ENCODE data around the gene SLC28A1.
"Not testable (repeated sequence)": the region's sequence is repeated elsewhere in the genome, so short reads cannot be mapped to it uniquely, and the experiment has no call there.

Gene SLC28A1

DNA sequence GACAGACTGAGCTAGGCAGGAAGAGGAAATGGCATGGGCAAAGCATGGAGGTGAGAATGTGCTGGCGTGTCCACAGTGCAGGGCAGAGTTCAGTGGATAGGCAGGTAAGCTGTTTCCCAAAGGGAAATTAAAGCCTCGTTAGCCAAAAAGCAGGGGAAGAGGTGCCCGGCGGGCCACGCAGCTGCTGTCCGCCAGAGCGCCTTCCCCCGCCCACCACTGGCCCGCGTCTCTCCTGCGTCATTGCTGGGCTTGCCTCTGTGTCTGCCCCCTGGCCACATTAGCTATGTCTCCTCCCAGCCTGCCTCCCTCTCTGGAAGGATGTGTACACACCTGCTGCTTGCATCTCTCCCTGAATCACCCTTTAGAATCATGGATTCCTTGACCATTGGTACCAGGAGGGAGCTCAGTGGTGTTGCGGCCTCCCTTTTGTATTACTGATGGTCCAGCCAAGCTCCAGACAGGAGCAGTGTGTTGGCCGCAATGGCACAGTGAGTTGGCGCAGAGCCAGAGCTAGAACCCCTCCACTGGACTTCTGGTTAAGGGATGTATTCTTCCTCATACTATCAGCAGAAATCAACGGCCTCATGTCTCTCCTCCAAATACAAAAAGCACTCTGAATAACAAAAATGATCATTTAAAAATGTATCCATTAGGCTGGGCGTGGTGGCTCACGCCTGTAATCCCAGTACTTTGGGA is 26.6 kb downstream of the SLC28A1 start:
- no peak for DNase-seq

DNA sequence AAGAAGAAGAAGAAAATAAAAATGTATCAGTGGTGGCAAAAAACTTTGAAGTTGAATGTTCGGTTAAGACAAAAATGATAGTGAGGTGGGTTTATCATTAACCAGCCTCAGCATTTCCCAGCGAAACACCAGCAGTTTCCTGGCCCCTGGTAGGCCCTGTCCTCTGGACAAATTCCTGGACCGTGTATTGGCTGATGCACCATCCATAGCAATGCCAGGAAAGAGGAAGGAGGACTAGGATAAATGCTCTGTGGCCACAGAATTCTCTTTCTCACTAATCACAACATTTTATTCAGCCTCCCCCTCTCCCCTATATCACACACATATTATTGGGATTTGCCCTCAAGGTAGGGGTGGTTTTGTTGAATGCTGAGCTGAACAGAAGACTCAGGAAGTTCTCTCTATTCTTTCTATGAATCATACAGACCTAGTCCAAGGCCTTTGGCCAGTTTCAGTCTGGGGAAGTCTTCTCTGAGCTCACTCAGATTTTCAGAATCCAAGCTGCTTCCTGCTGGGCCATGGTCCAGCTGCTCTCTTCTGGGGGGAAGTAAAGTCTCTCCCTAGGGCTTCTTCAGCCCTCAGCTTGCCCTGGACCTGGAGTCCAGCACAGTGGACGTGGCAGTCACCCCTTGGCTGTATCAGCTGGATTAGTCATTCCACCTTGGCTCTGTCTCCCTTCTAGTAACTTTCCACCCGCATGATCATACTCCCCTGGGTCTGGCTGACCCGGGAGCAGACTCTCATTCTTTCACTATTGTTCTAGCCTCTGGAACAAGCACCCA is 27.6 kb downstream of the SLC28A1 start:
- no peak for DNase-seq

DNA sequence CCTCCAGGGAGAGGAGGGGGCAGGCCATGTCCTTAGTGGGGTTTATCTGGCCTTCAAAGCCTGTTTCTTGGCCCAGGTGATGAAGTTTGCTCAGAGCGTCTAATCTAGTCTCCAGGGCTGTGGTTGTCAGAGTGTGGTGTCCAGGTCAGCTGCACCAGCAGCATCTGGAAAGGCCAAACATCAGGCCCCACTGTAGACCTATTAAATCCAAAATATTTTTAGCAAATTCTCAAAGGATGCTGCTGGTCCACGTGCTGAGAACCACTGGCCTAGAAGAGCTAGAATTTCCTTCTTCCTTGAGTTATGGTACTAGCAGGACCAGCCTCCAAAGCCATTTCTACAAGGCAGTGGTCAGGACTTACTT is 28.9 kb downstream of the SLC28A1 start:
- DNase-seq, result no peak

DNA sequence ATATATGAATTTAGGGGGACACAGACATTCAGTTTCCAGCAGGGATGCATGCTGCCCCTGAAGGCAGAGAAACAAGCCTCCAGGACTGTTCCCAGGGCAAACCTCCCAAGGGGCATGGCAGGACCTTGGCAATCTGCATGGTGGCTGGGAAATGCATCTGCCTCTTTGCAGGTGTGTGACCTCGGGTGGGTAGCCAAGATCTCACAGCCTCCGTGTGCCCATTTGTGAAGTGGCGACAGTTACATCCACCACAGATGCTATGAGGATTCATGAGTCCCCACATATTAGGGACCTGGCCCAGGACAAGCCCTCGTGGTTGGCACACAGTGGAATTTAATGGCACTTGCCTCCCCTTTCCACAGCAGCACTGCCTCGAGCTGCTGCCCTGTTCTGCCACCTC is 29.9 kb downstream of the SLC28A1 start:
- no peak for DNase-seq

DNA sequence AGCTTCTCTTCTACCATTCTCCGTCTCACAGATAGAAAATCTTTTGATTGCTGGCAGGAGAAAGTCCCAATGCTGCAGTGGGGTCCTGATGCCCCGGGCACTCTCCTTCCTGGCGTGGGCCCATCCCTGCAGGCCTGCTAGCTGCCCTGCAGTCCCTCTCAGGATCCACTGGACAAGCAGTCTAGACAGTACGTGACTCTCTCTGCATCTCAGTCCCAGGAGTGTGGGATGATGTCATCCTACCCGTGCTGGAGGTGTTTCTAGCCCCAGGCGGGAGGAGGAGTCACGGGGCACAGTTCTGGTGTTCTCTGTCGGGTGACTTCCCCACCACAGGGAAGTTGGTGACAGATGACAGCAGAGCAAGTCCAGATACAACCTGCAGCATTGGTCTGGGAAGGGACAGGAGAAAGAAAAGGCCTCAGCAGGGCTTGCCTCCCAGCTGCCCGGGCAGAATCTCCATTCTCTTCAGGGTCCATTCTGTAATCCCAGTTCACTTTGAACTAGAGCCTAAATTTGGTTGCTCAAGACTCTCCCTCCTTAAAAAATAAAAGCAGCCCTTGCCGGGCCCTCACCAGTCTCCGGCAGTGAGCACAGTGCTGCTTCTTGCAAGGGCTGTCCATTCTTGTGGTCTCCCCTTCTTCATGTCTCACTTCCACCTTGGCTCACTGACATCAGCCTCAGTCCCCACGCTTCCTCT is 30.6 kb downstream of the SLC28A1 start:
- DNase-seq, result peak; percentile 13

DNA sequence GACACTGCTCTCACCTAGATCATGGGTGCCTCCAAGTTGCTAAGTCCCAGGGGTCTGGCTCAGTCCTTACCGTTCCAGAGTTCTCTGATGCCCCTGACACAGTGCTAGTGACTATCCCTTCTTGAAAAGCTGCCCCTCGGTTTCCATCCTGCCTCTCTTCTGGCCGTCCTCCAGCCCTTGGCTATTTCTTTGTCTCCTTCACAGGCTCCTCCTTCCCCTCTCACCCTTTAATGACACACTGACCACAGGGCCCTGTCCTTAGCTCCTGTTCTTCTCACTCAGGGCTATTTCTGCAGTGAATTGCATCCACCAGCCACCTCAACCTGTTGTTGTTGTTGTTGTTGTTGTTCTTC is 31.1 kb downstream of the SLC28A1 start:
- no peak for DNase-seq

DNA sequence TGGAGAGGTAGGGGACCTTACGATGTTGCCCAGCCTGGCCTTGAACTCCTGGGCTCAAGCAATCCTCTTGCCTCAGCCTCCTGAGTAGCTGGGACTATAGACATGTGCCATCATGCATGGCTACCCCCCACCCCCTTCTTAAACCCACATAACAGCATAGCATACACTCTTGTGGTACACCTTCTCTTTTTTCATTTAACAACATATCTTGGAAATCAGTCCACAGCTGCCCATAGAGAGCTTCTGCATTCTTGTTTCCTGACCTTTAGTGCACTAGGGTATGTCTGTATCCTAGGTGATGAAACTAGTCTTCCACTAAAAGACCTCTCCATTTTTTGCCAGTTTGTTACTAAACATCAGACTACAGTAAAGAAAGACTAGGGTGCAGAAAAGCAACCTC is 33.0 kb downstream of the SLC28A1 start:
- DNase-seq, result no peak

DNA sequence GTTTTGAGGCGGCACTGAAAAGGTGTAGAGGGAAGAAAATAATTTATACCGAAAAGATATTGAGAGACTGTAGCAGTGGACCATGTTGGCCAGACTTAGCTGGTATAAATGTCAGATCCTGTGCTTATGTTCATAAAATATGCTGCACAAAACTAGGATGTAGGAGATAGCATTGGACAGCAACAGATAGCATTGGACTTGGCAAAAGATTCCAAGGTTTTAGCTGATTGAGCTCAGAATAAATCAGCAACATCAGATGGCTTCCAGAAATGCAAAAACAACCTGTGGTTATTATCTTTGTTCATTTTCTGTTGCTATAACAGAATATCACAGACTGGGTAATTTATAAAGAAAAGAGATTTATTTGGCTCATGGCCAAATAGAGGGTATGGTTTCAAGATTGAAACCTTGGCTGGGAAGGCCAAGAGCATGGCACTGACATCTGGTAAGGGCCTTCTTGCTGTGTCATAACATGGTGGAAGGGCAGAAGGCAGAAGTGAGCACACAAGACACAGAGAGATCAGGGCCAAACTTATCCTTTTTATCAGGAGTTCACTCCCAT is 34.7 kb downstream of the SLC28A1 start:
- no peak for DNase-seq

DNA sequence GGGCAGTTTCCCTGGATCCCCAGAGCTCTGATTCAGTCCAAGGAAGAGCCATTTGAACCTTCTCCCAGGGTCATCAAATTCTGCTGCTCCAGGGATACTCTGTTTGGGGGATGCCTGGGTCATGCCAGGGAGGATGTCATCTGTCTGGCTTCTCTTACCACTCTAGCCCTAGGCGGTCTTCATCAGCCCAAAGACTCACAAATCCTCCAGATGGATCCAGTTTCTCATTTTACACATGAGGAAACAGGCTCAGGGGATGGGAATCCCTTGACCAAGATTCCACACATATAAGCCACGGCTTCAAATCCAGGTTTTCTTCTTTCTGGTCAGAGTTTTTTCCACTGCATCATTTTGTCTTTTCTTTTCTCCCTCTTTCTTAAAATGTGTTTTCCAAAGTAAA is 36.7 kb downstream of the SLC28A1 start:
- no peak for DNase-seq

DNA sequence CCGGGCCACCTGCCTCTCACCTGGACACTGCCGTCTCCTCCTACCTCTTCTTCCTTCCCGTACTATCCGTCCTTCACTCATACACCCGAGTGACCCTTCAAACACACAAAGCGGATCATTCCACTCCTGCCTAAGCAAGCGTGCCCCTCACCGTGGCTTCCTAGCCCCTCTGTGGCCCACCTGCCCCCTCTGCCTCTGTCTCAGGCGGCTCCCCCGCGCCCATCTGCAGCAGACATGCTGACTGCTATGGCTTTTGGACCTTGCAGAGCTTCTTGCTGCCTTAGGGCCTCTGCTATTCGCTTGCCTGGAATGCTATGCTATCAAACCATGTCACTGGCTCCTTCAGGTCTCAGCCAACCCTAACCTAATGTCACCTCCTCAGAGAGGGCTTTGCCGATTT is 38.1 kb downstream of the SLC28A1 start:
- DNase-seq, result no peak

DNA sequence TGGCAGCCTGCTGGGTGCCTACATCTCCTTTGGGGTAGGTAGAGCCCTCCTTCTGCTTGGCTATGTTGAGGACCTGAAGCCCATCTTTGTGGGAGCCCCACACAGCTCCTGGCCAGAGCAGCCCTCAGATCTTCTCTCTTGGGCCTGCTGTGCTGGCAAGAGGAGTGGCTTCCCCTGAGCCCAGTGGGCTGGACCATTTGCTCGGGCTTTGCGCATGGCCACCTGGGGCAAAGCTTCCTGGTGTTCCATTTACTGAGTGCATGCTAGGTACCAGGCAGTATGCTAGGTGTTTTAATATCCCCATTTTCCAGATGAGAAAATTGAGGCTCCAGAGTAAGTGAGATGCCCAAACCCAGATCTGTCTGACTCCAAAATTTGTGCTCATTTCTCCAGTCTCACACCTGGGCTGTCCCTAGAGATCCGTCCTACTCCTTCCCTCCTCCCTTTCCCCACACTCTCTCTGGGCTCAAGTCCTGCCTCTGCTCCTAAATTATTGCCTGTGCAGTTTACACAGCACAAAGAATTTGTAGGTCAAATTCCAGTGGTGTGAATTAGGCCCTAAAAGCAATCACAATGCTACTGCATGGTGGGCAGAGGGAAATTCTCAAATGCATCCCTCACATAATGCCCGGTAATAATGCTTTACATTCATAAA is 39.7 kb downstream of the SLC28A1 start:
- DNase-seq, result no peak

DNA sequence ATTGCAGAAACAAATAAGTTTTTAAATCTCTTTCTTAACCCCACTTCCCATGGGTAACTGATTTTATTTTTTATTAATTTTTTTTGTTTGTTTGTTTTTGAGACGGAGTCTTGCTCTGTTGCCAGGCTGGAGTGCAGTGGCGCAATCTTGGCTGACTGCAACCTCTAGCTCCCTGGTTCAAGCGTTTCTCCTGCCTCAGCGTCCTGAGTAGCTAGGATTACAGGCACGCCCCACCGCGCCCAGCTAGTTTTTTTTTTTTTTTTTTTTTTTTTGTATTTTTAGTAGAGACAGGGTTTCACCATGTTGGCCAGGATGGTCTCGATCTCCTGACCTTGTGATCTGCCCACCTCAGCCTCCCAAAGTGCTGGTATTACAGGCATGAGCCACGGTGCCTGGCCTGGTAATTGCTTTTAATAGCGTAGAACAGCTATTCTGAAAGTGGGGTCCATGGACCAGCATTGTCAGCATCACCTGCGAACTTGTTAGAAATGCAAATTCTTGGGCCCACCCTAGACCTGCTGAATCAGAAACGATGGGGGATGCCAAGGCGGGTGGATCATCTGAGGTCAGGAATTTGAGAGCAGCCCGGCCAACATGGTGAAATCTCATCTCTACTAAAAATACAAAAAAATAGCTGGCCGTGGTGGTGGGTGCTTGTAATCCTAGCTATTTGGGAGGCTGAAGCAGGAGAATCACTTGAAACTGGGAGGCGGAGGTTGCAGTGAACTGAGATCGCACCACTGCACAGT is 40.5 kb downstream of the SLC28A1 start:
- not testable (repeated sequence) for DNase-seq

DNA sequence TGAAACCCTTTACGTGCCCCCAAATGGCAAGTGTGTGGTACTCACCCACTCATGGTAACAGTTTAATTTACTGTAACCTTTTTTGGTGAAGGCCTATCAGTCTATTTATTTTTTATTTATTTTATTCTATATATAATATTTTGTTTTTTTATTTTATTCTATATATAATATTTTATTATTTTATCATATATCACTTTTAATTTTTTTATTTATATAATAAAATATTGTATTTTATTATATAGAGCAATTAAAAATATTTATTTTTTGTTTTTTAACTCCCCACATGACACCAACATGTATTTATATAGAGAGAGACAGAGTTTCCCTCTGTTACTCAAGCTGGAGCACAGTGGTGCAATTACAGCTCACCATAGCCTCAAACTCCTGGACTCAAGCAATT is 41.4 kb downstream of the SLC28A1 start:
- no peak for DNase-seq

DNA sequence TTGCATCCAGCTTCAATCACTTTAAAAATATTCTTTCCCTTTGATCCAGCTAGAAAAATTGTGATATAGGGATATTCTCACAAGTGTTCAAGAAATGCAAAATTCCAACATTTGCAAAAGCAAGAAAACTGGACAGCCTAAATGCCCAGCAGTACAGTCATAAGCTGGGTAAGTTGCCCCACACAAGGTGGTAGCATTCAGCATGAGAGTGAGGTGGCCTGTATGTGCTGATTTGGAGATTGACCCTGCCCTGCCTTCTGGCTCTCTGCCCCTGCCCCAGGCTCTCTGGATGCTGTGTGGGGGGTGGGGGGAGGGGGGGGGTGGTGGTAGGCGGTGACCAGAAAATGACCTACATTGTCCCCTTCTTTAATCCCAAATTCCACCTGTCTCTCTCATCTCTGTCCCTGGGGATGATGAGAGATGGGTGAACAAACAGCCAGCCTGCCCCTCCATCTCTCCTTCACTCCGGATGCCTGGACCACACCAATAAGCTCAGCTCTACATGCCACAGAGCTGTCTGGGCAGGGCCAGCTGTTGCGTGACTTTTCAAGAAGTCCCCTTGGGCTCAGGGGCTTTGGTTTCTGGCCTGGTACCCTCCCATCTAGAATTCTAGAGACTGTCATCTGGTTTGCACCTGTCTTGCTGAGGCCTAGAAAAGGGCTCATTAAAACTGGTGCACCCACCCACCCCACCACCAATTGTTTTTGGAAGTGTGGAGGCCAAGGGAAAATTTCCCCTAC is 42.2 kb downstream of the SLC28A1 start:
- DNase-seq, result no peak

DNA sequence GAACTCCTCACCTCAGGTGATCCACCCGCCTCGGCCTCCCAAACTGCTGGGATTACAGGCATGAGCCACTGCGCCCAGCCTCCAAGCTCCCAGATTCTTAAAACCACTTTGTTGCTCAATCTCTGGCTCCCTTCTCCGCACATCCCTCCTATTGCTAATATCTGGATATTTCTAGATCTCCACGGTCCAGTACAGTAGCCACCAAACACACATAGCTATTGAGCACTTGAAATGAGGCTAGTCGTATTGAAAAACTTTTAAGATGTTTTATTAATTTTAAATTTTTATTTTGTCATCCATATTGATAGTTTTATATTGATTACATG is 44.3 kb downstream of the SLC28A1 start:
- DNase-seq, result no peak

DNA sequence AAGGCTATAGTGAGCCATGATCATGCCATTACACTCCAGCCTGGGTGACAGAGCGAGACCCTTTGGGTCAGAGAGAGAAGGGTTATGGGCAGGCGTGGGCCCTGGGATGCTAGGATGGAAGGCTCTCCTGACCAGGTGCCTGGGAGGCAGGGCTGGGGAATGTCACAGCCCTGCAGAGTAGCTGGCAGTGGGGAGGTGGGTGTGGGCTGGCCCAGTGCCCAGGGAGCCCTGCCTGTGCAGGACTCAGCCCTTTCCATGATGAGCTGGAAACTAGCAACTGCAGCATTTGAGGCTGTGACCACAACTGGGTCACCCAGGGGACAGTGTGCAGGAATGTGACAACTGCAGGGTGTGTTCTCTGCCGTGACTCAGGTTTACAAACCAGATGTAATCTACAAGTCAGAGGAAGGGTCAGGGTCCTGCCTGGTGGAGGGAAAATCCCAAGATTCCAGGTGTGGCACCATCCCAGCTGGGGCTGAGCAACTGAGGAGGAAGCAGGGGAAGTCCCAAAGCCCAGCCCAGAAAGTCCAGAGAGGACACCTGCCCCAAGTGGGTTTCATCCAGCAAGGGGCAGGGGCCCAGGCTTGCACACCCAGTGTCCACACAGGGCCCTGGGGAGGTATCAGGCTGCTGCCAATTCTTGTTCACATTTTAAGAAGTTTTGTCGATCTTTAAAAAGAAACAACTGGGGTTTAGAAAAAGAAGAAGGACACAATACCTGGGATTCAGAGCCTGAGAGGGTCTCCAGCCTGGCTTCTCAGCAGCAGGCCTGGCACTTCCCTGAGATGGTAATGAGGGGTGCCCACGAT is 45.5 kb downstream of the SLC28A1 start:
- no peak for DNase-seq

DNA sequence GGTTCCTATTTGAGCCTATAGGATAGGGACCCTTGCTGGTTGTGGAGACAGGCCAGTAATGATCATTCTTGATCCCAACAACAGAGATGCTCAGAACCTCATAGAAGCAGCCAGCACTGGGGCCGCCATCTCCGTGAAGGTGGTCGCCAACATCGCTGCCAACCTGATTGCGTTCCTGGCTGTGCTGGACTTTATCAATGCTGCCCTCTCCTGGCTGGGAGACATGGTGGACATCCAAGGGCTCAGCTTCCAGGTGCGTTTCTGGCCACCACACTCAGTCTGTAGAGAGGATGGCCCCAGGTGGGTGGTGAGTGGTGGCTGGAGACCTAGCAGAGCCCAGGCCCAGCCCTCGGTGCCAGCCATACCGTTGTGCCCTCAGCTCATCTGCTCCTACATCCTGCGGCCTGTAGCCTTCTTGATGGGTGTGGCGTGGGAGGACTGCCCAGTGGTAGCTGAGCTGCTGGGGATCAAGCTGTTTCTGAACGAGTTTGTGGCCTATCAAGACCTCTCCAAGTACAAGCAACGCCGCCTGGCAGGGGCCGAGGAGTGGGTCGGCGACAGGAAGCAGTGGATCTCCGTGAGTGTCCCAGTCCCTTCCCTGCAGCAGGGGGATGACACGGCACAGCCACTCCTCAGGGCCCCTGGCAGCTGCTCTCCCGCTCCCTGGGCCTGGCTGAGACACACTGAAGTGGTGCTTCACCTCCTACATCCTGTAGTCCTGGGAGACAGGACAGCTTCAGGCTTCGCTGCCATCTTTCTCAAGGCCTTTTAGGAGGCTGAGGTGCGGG is 50.7 kb downstream of the SLC28A1 start:
- no peak for DNase-seq

DNA sequence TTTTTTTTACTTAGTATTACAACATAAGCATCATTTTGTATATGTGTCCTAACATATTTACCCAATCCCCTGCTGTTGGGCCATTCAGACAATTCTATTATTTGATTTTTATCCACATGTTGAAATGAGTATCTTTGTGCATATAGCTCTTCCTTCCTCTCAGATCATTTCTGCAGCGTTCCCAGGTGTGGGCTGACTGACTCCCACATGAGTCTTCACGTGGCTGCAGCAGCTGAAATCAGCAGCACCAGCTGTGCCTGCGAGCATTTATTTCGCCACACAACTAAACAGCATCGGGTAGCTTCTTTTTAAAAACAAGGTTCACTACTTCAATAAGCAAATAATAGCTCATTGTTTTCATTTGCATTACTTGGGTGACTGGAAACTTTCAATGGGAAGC is 52.7 kb downstream of the SLC28A1 start:
- DNase-seq, result no peak

DNA sequence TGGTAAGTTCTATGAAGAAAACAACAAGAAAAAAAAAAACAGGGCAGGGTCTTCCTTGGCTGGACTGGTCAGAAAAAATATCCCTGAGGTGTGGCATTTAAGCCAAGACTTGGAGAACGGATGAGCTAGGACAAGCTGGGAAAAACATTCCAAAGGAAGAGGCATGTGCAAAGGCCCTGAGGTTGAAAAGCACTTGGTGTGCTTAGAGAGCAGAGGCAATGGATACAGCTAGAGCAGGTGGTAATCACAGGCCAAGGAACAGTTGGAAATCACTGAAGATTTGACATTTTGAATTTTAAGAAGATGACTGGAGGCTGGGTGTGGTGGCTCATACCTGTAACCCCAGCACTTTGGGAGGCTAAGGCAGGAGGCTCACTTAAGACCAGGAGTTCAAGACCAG is 54.3 kb downstream of the SLC28A1 start:
- DNase-seq, result no peak

DNA sequence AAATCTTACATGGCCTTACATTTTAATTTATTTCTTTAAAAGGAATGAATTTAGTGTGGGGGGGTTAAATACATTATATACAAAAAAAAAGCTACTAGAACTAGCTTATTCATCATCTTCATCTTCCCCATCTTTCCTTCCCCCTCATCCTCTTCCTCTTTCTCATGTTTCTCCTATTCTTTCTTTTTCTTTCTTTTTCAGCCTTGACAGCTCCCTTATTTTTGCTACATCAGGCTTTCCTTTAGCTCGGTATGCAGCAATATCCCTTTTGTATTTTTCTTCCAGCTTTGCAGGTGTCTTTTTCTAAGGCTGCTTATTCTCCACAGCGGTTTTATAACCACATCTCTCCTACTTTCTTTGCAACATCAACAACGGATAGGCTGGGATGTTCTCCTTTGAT is 55.9 kb downstream of the SLC28A1 start:
- DNase-seq, result no peak
